ENCODE measurements around the gene LRRC18. TPM values are rescaled to one million over a fixed set of nuclear protein-coding genes. Genes with fewer than 3 reads are reported as not detected.

LRRC18 gene
- polyA plus RNA-seq, 1 donor = 0.20 TPM

GRCh38 chr10:48880016-48880705, 59.5 kb downstream of the LRRC18 start:
- no peak for DNase-seq

- DNase-seq = no peak
These were observed 60.2 kb downstream of the LRRC18 start for GRCh38 chr10:48879451-48879850.

DNA sequence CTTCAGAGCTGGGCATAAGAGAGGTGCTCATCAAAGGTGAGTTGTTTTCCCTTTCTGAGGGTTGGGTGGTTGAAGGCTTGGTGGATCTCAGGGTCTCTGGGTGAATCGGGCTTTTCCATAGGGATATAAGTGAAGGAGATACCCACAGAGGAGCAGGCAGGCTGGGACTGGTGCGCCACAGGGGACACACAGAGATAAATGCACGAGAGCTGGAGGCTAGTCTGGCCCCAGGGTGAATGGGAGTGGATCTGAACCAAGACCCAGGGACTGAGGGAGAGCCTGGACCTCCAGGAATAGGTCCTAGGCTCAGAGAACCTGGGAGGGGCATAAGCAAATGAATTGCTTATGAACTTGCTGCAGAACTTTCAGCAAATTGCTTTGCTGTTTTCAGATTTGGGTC, 61.5 kb downstream of the LRRC18 start:
- DNase-seq = no peak

DNA sequence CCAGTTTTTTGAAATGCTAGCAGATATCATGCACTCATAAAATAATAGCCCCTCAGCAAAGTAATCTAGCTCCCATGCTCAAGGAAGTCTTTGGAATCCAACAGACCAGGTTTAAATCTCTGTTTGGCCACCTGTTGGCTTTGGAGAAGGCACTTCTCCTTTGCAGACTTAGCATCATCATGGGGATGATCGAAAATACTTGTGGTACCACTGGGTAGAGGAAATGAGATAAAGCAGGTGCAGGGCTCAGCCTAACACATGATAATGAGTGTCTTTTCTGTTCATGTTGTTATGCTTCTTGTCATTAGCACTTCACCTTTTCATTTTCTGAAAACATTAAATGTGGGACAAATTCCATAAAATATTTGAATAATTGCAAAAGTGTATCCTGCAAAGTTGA, 67.4 kb downstream of the LRRC18 start:
- DNase-seq = no peak

Other genes starting within 250 kb of the LRRC18 start
- gene VSTM4, start 175.7 kb upstream of the LRRC18 start, polyA plus RNA-seq (ENCODE audit: insufficient read length) = 15.8 TPM
- not detected for gene FAM170B, start 194.2 kb upstream of the LRRC18 start, polyA plus RNA-seq (ENCODE audit: insufficient read length)
- gene TMEM273, start 248.6 kb upstream of the LRRC18 start, polyA plus RNA-seq (ENCODE audit: insufficient read length) = 2.0 TPM

Measured in left kidney (tissue), 2 donors.